Progenitor cell of endocrine pancreas (in vitro differentiated cells): ENCODE measurements around the gene ARHGEF28. TPM values are rescaled to one million over a fixed set of nuclear protein-coding genes. Genes with fewer than 3 reads are reported as not detected.

Source experiments
- DNase-seq: peaks from one replicate; pipeline ENCODE4 v3.0.0; 2021; ENCODE audit warnings: low spot score; ENCODE audit not compliant: unreplicated experiment
- H3K27ac Mint-ChIP-seq: 2 replicates; pipeline ENCODE4 v1.8.0; 2021; ENCODE audit warnings: mild to moderate bottlenecking, moderate library complexity, mixed read lengths
- H3K27me3 Mint-ChIP-seq: 2 replicates; pipeline ENCODE4 v1.8.0; 2021; ENCODE audit warnings: mixed read lengths
- H3K36me3 Mint-ChIP-seq: 2 replicates; pipeline ENCODE4 v1.8.0; 2022; ENCODE audit warnings: mixed read lengths; ENCODE audit not compliant: insufficient read depth
- H3K4me1 Mint-ChIP-seq: 2 replicates; pipeline ENCODE4 v1.8.0; 2021; ENCODE audit warnings: low read depth, mixed read lengths
- H3K4me3 Mint-ChIP-seq: 2 replicates; pipeline ENCODE4 v1.8.0; 2021; ENCODE audit warnings: low read depth, mild to moderate bottlenecking, moderate library complexity, mixed read lengths
- H3K9me3 Mint-ChIP-seq: 2 replicates; pipeline ENCODE4 v1.8.0; 2021; ENCODE audit warnings: low read depth, mixed read lengths
- CTCF ChIP-seq: fragments of 200-600 bp; sonication (generic); IDR thresholded peaks from one replicate; pipeline ENCODE4 v1.5.0; 2021; ENCODE audit warnings: antibody characterized with exemption, mild to moderate bottlenecking; ENCODE audit not compliant: unreplicated experiment
- total RNA-seq: library from RNA; stranded (reverse); gene quantifications from 2 replicates; pipeline ENCODE4 v1.2.1, GENCODE V29; 2021

The ARHGEF28 gene
- total RNA-seq, 1 donor from 2014 or later, result 15.0 TPM

- Mint-ChIP-seq H3K4me3 (no peak overlapping the region), H3K4me1 (peaks cover 18% of the 10 kb centered on the region), H3K9me3 (no peaks in the 10 kb centered on the region), H3K27ac (no peak overlapping the region), H3K36me3 (no peaks in the 10 kb centered on the region), H3K27me3 (no peaks in the 10 kb centered on the region)
- DNase-seq, result no peak
- no peak for TF ChIP-seq CTCF
These were observed 199.2 kb downstream of the ARHGEF28 start for GRCh38 chr5:73825199-73825598.

GRCh38 chr5:73825736-73826135 lies 199.7 kb downstream of the ARHGEF28 start:
- Mint-ChIP-seq H3K9me3 (no peaks in the 10 kb centered on the region), H3K4me3 (no peak overlapping the region), H3K27me3 (no peaks in the 10 kb centered on the region), H3K27ac (no peak overlapping the region), H3K36me3 (no peaks in the 10 kb centered on the region), H3K4me1 (peaks cover 18% of the 10 kb centered on the region)
- DNase-seq, result no peak
- no peak for TF ChIP-seq CTCF

GRCh38 chr5:73826301-73827105 lies 200.5 kb downstream of the ARHGEF28 start:
- no peaks in the 10 kb centered on the region for H3K27me3 Mint-ChIP-seq
- no peaks in the 10 kb centered on the region for H3K9me3 Mint-ChIP-seq
- H3K4me3 Mint-ChIP-seq, result no peak overlapping the region
- no peak for DNase-seq
- no peak overlapping the region for H3K27ac Mint-ChIP-seq
- no peak for TF ChIP-seq CTCF
- H3K4me1 Mint-ChIP-seq, result peaks cover 16% of the 10 kb centered on the region
- H3K36me3 Mint-ChIP-seq, result no peaks in the 10 kb centered on the region

- H3K4me1 Mint-ChIP-seq, result peaks cover 12% of the 10 kb centered on the region
These were observed 201.1 kb downstream of the ARHGEF28 start for GRCh38 chr5:73827106-73827450.

GRCh38 chr5:73828465-73828864 lies 202.5 kb downstream of the ARHGEF28 start:
- Mint-ChIP-seq H3K36me3 (peaks cover 2% of the 10 kb centered on the region), H3K4me1 (peaks cover 5% of the 10 kb centered on the region), H3K9me3 (no peaks in the 10 kb centered on the region), H3K27me3 (no peaks in the 10 kb centered on the region), H3K27ac (no peak overlapping the region), H3K4me3 (no peak overlapping the region)
- no peak for DNase-seq
- no peak for TF ChIP-seq CTCF

More at GRCh38 chr5:73827106-73827450, 201.1 kb downstream of the ARHGEF28 start:
- no peak for TF ChIP-seq CTCF
- H3K9me3 Mint-ChIP-seq, result no peaks in the 10 kb centered on the region
- DNase-seq, result no peak
- no peak overlapping the region for H3K27ac Mint-ChIP-seq
- no peak overlapping the region for H3K4me3 Mint-ChIP-seq
- no peaks in the 10 kb centered on the region for H3K36me3 Mint-ChIP-seq
- H3K27me3 Mint-ChIP-seq, result no peaks in the 10 kb centered on the region
